Nephron progenitor cell (in vitro differentiated cells): Measurements from ENCODE around the gene TAS2R10.
A peak's percentile ranks its signal among the peaks of the same experiment; 100 is the strongest.
"Not testable (repeated sequence)": the region's sequence is repeated elsewhere in the genome, so short reads cannot be mapped to it uniquely, and the experiment has no call there.

Experiments used
- DNase-seq: peaks from one replicate; pipeline ENCODE4 v3.0.0; 2021
- H3K27ac Mint-ChIP-seq: 2 replicates; pipeline ENCODE4 v1.8.0; 2021; ENCODE audit warnings: mild to moderate bottlenecking, moderate library complexity, mixed read lengths
- H3K27me3 Mint-ChIP-seq: 2 replicates; pipeline ENCODE4 v1.8.0; 2021; ENCODE audit warnings: mild to moderate bottlenecking, low read depth, mixed read lengths; ENCODE audit not compliant: poor library complexity
- H3K36me3 Mint-ChIP-seq: 2 replicates; pipeline ENCODE4 v1.8.0; 2021; ENCODE audit warnings: low read depth, mixed read lengths
- H3K4me1 Mint-ChIP-seq: 2 replicates; pipeline ENCODE4 v1.8.0; 2021; ENCODE audit warnings: mixed read lengths
- H3K4me3 Mint-ChIP-seq: 2 replicates; pipeline ENCODE4 v1.8.0; 2021; ENCODE audit warnings: mild to moderate bottlenecking, moderate library complexity, mixed read lengths
- H3K9me3 Mint-ChIP-seq: 2 replicates; pipeline ENCODE4 v1.8.0; 2021; ENCODE audit warnings: mild to moderate bottlenecking, moderate library complexity, mixed read lengths
- TF ChIP-seq, protein P1 (sequence below): fragments of 200-600 bp; sonication (generic); IDR thresholded peaks from 2 replicates; pipeline ENCODE4 v1.5.0; 2021; ENCODE audit warnings: antibody characterized with exemption

The TAS2R10 gene

DNA sequence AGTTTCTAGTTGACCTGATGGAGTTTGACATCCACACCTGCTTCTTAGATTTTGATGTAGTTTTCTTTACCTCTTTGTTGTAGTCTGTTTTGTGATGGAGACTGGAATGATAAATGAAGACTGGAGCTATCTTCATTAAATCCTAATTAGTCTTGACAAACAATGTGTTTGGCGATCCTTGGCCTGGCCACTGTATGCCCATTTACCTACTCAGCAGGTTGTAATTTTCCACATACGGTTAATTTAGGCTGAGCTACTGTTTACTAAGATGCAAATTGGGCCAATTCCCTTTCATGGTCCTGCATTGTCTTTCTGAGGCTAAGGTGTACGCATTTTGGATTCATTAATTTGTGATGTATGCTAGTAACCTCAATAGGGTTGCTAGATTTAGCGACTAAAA, 23.6 kb downstream of the TAS2R10 start, which contains the start of gene TAS2R7:
TAS2R7 (minus strand) TSS at position 41 of the 400 bp plus-strand sequence. CDS start 57 bp downstream, outside the sequence.
- Mint-ChIP-seq H3K36me3 (no peaks in the 10 kb centered on the region), H3K27ac (no peak within 1 kb of the TSS), H3K4me1 (peaks cover 5% of the 10 kb centered on the region), H3K27me3 (no peaks in the 10 kb centered on the region), H3K4me3 (no peak within 1 kb of the TSS), H3K9me3 (no peaks in the 10 kb centered on the region)
- TF ChIP-seq, protein P1, sequence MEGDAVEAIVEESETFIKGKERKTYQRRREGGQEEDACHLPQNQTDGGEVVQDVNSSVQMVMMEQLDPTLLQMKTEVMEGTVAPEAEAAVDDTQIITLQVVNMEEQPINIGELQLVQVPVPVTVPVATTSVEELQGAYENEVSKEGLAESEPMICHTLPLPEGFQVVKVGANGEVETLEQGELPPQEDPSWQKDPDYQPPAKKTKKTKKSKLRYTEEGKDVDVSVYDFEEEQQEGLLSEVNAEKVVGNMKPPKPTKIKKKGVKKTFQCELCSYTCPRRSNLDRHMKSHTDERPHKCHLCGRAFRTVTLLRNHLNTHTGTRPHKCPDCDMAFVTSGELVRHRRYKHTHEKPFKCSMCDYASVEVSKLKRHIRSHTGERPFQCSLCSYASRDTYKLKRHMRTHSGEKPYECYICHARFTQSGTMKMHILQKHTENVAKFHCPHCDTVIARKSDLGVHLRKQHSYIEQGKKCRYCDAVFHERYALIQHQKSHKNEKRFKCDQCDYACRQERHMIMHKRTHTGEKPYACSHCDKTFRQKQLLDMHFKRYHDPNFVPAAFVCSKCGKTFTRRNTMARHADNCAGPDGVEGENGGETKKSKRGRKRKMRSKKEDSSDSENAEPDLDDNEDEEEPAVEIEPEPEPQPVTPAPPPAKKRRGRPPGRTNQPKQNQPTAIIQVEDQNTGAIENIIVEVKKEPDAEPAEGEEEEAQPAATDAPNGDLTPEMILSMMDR, result no peak
- no peak for DNase-seq

DNA sequence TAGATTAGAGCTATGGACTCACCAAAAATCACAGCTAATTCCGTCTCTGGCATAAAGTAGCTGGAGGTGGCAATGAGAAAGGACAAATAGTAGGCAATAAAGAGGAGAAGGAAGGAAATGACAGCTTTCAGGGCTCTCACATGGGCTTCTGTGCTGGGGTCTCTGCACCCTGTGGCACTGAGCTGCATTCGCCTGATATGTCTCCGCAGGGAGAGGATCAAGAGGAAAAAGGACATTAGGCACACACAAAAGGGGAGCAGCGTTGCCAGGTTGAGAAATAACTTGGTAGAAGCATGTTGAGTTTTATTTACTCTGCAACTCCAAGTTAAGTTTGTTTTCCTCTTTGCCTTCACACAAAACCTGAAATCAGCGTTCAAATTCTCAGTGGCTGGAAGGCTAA, 24.4 kb downstream of the TAS2R10 start:
- H3K36me3 Mint-ChIP-seq, result no peaks in the 10 kb centered on the region
- TF ChIP-seq, protein P1, result no peak
- peaks cover 5% of the 10 kb centered on the region for H3K4me1 Mint-ChIP-seq
- H3K27ac Mint-ChIP-seq, result no peak overlapping the region
- H3K4me3 Mint-ChIP-seq, result no peak overlapping the region
- no peaks in the 10 kb centered on the region for H3K9me3 Mint-ChIP-seq
- no peak for DNase-seq
- H3K27me3 Mint-ChIP-seq, result no peaks in the 10 kb centered on the region

DNA sequence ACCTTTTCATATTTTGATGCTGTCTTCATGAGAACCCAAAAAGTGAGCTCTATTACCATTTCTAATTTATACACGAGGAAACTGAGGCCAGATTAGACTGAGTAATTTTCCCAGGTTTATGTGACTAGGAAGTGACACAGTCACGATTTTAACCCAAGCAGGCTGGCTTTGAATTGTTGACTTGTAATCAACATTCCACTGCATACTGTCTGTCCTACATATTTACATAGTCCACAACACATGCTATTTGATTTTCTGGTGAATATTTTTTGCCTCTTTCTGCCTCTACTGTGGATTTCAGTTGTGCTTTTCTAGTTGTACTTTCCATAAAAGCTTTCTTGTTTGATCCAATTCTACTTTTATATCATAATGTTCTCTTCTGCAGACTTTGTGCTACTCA, 31.9 kb downstream of the TAS2R10 start:
- no peaks in the 10 kb centered on the region for H3K36me3 Mint-ChIP-seq
- no peaks in the 10 kb centered on the region for H3K27me3 Mint-ChIP-seq
- no peaks in the 10 kb centered on the region for H3K4me1 Mint-ChIP-seq

DNA sequence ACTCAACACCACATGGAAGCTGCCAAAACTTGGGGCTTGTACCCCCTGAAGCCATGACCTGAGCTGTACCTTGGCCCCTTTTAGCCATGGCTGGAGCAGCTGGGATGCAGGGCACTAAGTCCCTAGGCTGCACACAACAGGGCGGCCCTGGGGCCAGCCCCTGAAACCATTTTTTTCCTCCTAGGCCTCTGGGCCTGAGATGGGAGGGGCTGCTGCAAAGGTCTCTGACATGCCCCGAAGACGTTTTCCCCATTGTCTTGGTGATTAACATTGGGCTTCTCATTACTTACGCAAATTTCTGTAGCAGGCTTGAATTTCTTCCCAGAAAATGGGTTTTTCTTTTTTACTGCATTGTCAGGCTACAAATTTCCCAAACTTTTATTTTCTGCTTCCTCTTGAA, 34.4 kb downstream of the TAS2R10 start:
- not testable (repeated sequence) for DNase-seq, H3K27me3 Mint-ChIP-seq, H3K4me1 Mint-ChIP-seq, H3K36me3 Mint-ChIP-seq, H3K27ac Mint-ChIP-seq, H3K4me3 Mint-ChIP-seq, H3K9me3 Mint-ChIP-seq

More for the DNA sequence above, 31.9 kb downstream of the TAS2R10 start:
- H3K4me3 Mint-ChIP-seq, result no peak overlapping the region
- TF ChIP-seq, protein P1, result no peak
- H3K9me3 Mint-ChIP-seq, result no peaks in the 10 kb centered on the region
- H3K27ac Mint-ChIP-seq, result no peak overlapping the region
- DNase-seq, result no peak

DNA sequence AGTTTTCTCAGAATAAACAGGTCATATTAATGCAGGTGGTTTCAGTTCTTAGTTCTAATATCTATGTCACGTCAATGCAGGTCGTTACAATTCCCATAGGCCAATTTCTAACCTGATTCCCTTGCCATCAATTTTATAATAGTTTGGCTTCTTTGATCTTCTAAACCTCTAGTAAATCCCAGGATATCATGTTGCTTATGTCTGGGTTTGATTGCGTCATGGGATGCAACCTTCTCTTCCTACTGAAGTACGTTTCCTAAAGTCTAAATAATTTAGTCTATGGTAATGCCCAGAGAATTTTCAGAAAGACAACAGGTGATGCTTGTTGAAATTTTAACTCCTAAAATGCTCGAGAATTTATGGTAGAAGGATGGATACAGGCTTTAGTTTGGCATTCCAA, 42.9 kb downstream of the TAS2R10 start:
- no peaks in the 10 kb centered on the region for H3K36me3 Mint-ChIP-seq
- no peak overlapping the region for H3K4me3 Mint-ChIP-seq

DNA sequence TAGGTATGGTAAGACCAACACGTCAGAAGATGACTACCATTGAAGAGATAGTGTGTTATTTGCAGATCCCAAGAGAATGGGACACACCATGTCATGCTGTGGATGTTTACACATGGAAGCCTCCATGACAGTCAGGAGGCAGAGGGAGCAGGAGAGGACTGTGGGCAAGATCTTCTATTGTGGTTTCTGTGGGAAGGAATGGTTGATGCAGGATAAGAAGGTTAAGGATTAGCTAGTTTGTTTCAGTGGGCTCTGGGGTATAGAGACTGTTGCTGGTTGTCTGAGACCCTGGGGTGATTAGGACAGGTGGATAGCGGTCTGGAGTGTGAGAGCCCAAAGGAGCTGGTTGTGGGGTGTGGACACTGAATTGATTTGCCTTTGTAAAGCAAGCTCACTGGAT, 47.1 kb downstream of the TAS2R10 start:
- peaks cover 4% of the 10 kb centered on the region for H3K27me3 Mint-ChIP-seq
- H3K36me3 Mint-ChIP-seq, result no peaks in the 10 kb centered on the region
- peak overlapping the region; percentile 34 for H3K27ac Mint-ChIP-seq
- no peaks in the 10 kb centered on the region for H3K9me3 Mint-ChIP-seq
- DNase-seq, result no peak
- H3K4me3 Mint-ChIP-seq, result no peak overlapping the region
- TF ChIP-seq, protein P1, result no peak
- H3K4me1 Mint-ChIP-seq, result peaks cover 7% of the 10 kb centered on the region

More for the DNA sequence above, 42.9 kb downstream of the TAS2R10 start:
- Mint-ChIP-seq H3K4me1 (peaks cover 8% of the 10 kb centered on the region), H3K27me3 (no peaks in the 10 kb centered on the region), H3K9me3 (no peaks in the 10 kb centered on the region), H3K27ac (no peak overlapping the region)
- TF ChIP-seq, protein P1, result no peak
- no peak for DNase-seq
